Germinal center (tissue), 1 donor: Measurements from ENCODE around the gene ROCK2.

Experiments
- DNase-seq: peaks from one replicate; pipeline ENCODE4 v3.0.0; 2012; ENCODE audit warnings: mixed read lengths, low spot score

The ROCK2 gene

DNA sequence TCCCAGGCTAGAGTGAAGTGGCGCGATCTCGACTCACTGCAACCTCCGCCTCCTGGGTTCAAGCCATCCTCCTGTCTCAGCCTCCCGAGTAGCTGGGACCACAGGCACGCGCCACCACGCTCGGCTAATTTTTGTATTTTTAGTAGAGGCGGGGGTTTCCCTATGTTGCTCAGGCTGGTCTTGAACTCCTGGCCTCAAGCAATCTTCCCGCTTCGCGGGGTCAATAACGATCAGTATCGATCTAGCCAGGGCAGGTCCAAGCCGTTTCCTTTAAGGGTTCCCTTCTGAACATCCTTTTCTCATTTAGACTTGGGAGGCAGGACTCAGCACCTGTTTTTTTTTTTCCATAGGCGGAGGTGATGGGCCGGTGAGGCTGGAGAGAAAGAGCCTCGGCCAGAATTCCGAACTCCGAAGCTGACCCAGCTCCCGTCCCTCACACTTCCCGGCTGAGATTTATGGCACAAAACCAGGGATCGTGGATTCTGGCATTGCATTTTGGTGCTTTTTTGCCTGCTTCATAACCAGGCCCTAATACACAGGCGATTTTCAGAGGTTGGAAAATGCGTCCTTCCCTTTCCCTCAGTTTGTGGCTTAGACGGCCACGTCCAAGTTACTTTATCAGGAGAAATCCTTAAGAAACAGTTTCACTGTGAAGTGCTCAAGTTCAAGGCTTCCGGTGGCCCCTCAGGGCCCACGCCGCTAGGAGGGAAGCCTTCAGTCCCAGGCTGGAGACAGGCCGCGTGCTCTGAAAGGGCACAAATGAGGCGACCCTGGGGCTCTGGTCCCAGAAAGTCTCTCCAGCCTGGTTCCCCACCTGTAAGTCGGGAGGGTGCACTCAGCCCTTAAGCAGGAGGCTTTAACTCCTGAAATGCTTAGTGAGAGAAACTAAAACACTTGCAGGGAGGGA is 190.2 kb downstream of the ROCK2 start:
- DNase-seq: no peak

DNA sequence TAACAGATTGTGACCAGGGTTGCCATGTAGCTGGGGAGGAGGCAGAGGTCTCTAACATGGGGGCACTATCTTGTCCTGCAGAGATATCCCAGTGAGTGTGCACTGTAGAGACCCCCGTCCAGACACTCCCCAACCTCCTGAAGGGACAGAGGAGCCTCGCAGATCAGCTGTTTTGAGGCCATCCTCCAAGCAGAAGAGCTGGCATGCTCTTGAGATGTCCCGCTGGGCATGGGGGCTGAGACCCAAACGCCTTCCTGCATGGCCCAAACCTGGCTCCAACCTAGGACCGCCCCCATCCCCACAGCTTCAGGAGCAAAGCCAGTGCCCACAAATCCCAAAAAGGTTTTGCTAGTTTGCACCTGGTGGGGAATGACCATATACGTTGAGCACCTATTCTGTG is 191.8 kb downstream of the ROCK2 start:
- DNase-seq: no peak

GRCh38 chr2:11147263-11147662 is 197.2 kb downstream of the ROCK2 start:
- no peak for DNase-seq

- no peak for DNase-seq
Observed at GRCh38 chr2:11146076-11146475, 198.4 kb downstream of the ROCK2 start.

GRCh38 chr2:11145350-11145749 is 199.1 kb downstream of the ROCK2 start:
- DNase-seq: no peak

- DNase-seq: no peak
Observed at GRCh38 chr2:11144738-11145079, 199.7 kb downstream of the ROCK2 start.

GRCh38 chr2:11144077-11144737 is 200.2 kb downstream of the ROCK2 start:
- no peak for DNase-seq

- no peak for DNase-seq
Observed at GRCh38 chr2:11142987-11143386, 201.4 kb downstream of the ROCK2 start.

DNA sequence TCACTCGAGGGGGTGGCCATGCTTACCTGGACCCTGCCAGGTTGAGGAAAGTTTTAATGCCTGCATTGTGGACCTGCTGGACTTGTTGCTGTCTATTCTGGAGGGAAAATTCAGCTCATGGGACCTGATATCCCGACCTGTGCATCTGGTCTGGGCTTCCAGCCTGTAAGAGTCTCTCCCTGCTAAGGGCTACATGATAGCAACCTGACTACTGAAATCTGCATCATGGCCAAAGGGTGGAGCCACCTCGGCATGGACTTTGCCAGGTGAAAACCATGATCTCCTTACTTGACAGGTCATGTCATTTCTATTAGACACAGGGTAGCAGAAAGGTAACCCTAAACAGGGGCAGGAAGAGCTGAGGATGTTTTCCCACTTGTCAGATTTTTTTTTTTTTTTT is 202.1 kb downstream of the ROCK2 start:
- no peak for DNase-seq

- DNase-seq: no peak
Observed at GRCh38 chr2:11141319-11141718, 203.1 kb downstream of the ROCK2 start.

GRCh38 chr2:11140492-11140891 is 203.9 kb downstream of the ROCK2 start:
- no peak for DNase-seq

DNA sequence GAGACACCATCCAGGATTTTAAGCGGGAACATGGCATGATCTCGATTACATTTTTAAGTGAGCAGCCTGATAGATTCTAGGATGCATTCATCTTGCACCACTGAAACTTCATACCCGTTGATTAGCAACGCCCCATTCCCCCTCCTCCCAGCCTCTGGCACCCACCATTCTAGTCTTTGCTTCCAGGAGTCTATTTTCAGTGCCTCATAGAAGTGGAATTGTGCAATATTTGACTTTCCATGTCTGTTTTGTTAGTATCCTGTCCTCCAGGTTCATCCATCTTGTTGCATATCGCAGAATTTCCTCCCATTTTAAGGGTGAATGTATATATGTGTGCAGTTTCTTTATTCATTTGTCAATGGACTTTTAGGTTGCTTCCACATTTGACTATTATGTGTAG is 210.1 kb downstream of the ROCK2 start:
- no peak for DNase-seq

- DNase-seq: no peak
Observed at GRCh38 chr2:11133936-11134320, 210.5 kb downstream of the ROCK2 start.

DNA sequence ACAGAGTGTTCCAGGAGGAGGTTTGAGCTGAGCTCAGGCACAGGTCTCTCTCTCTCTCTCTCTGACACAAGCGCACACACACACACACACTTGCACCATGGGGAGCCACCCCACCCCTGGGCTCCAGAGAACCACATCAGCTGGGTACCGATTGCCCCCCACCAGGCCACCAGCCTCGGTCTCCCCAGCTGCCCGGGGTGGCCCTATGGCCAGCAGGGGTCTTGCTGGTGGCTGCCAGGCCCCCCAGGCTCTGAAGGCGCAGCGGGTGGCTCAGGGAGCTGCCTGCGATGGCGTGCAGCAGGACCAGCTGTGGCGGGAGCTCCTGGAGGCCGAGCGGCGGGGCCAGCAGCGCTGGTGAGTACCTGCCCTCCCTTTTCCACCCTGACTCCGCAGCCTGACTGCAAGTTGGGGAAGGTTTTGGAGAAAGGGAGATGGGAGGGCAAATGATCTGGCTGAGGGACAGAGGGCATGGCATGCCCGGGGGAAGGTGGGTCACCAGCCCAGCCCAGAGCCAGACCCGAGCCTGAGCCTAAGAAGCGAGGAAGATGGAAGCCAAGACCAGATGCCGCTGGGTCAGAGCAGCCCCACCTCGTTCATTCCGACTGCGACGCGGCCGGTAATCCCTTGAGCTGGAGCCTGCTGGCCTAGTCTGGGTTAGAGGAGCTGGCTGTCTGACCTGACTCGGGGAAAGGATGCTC is 211.0 kb downstream of the ROCK2 start:
- no peak for DNase-seq

DNA sequence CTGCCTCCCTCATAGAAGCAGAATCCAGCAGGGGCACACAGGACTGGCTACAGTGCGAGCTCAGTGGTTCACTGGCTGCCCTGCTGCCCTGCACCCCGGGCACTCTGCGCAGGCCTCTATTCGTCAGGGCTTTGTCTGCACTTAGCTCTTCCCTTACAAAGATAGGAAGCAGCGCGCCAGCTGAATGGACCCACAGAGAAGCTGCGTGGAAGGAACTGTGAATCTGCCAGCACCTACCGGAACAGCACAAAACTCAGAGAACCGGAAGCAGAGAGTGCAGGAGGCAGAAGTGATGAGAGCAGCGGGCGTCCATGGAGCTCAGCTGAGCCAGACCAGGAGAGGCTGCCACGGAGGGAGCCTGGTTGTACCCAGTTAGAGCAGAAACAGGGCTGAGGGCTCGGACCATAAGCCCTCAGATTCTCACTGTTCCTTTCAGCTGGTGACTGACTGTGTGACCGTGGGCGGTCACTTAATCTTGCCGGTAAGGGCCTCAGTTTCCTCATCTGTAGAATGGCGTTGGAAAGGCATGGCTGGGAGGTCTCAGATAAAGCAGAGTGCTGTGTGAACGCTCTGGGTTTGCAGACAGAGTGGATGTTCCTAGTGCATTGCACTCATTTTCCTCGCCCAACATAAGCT is 212.3 kb downstream of the ROCK2 start:
- DNase-seq: no peak

DNA sequence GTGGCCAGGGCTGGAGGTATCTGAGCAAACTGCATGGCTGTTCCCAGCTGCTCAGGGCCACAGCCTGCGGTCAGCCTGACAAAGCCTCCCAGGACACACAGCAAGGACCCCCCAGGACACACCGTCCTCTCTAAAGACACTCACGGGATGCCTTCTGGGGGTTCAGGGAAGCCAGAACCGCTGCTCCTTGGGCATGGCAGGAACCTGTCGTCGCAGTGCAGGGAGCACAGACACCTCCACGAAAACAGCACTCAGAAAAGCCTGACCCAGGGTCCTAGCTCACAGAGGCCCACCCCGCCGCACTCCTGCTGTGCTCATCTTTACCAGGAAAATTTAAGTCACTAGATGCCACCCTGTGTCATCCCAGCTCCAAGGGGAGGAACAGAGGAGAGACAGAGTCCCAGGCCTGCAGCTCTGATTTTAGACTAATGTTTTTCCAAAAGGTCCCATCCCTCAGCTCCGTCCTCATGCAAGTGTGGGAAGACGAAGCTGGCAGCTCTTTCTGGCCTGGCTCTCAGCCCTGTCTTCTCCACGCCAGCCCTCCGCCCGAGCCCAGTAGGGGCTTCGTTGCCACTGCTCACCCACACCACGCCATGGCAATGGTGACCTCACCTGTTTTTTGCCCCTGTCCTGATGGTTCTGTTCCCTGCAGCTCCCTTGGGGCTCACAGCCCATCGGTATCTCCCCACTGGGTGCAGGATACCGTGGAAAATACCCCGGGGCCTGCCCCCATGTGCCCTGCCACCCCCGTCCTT is 213.1 kb downstream of the ROCK2 start:
- DNase-seq: no peak
